HT-29 (cell line): ENCODE measurements around the gene VWA3B. TPM values are rescaled to one million over a fixed set of nuclear protein-coding genes. Genes with fewer than 3 reads are reported as not detected.

Experiments used
- DNase-seq: peaks from one replicate; pipeline ENCODE4 v3.0.0-alpha.2; 2015; ENCODE audit warnings: low spot score
- total RNA-seq: library from RNA; depleted of rRNA; stranded (reverse); fragments of >200 nt; shearing (Covaris generic); gene quantifications from 2 replicates; pipeline ENCODE4 v1.2.3, GENCODE V29; 2014

VWA3B gene
- total RNA-seq, 1 experiment from 2014 or later: not detected

GRCh38 chr2:98170076-98170475 is 83.1 kb downstream of the VWA3B start:
- DNase-seq: no peak

- no peak for DNase-seq
These were observed 85.3 kb downstream of the VWA3B start for GRCh38 chr2:98172150-98172765.

- DNase-seq: no peak
These were observed 86.0 kb downstream of the VWA3B start for GRCh38 chr2:98172951-98173350.

GRCh38 chr2:98175811-98176210 is 88.8 kb downstream of the VWA3B start:
- DNase-seq: peak; percentile 24

- no peak for DNase-seq
These were observed 90.3 kb downstream of the VWA3B start for GRCh38 chr2:98177286-98177685.

- no peak for DNase-seq
These were observed 91.0 kb downstream of the VWA3B start for GRCh38 chr2:98177986-98178385.

GRCh38 chr2:98180456-98180855 is 93.5 kb downstream of the VWA3B start:
- DNase-seq: no peak

- DNase-seq: no peak
These were observed 94.4 kb downstream of the VWA3B start for GRCh38 chr2:98181346-98181745.

GRCh38 chr2:98185801-98186200 is 98.8 kb downstream of the VWA3B start:
- no peak for DNase-seq

GRCh38 chr2:98187194-98187593 is 100.2 kb downstream of the VWA3B start:
- DNase-seq: no peak

- DNase-seq: no peak
These were observed 101.5 kb downstream of the VWA3B start for GRCh38 chr2:98188351-98189046.

GRCh38 chr2:98191883-98192282 is 104.9 kb downstream of the VWA3B start:
- DNase-seq: no peak

GRCh38 chr2:98201576-98201975 is 114.6 kb downstream of the VWA3B start:
- DNase-seq: no peak

- DNase-seq: no peak
These were observed 118.9 kb downstream of the VWA3B start for GRCh38 chr2:98205889-98206288.

GRCh38 chr2:98212092-98213000 is 125.4 kb downstream of the VWA3B start:
- DNase-seq: no peak

GRCh38 chr2:98216616-98217015 is 129.6 kb downstream of the VWA3B start:
- DNase-seq: no peak

GRCh38 chr2:98219152-98219551 is 132.2 kb downstream of the VWA3B start:
- no peak for DNase-seq

GRCh38 chr2:98233941-98234340 is 147.0 kb downstream of the VWA3B start:
- DNase-seq: no peak

GRCh38 chr2:98234776-98235175 is 147.8 kb downstream of the VWA3B start:
- peak; percentile 5 for DNase-seq

GRCh38 chr2:98236935-98237334 is 150.0 kb downstream of the VWA3B start:
- DNase-seq: no peak

- DNase-seq: no peak
These were observed 153.9 kb downstream of the VWA3B start for GRCh38 chr2:98240786-98241398.

GRCh38 chr2:98241592-98241991 is 154.6 kb downstream of the VWA3B start:
- DNase-seq: no peak
